Tibial nerve (tissue), 4 donors: ENCODE measurements around the gene PDK1. TPM values are rescaled to one million over a fixed set of nuclear protein-coding genes. Genes with fewer than 3 reads are reported as not detected.

ENCODE experiments used
- DNase-seq, 2 donors: peaks; one replicate each; pipeline ENCODE4 v3.0.0-alpha.2; 2019; ENCODE audit warnings: low spot score in 2 of 2
- H3K27ac ChIP-seq, 4 donors: fragments of 200-600 bp; sonication (generic) in 3 of 4; one replicate each; pipeline ENCODE4 v1.5.1; 2017 to 2019; ENCODE audit warnings: mild to moderate bottlenecking in 1 of 4
- H3K27me3 ChIP-seq, 2 donors: fragments of 200-600 bp; sonication (generic) in 1 of 2; one replicate each; pipeline versions ENCODE4 v1.5.1 to v1.6.0; 2017 to 2019
- H3K36me3 ChIP-seq, 3 donors: fragments of 200-600 bp; sonication (generic); one replicate each; pipeline ENCODE4 v1.5.1; 2018 to 2019
- H3K4me1 ChIP-seq, 4 donors: fragments of 200-600 bp; sonication (generic) in 3 of 4; one replicate each; pipeline ENCODE4 v1.5.1; 2017 to 2019
- H3K4me3 ChIP-seq, 4 donors: fragments of 200-600 bp; sonication (generic) in 3 of 4; one replicate each; pipeline ENCODE4 v1.5.1; 2017 to 2019; ENCODE audit warnings: mild to moderate bottlenecking in 1 of 4, moderate library complexity in 1 of 4
- H3K9me3 ChIP-seq, 4 donors: fragments of 200-600 bp; sonication (generic) in 3 of 4; one replicate each; pipeline ENCODE4 v1.5.1; 2017 to 2019
- EP300 ChIP-seq, 2 donors: sonication (generic); formaldehyde crosslinking; IDR thresholded peaks; one replicate each; pipeline ENCODE4 v1.6.1; 2017; ENCODE audit warnings: antibody characterized with exemption in 2 of 2, mild to moderate bottlenecking in 1 of 2
- POLR2A ChIP-seq, 2 donors: fragments of 450-650 bp; IDR thresholded peaks; one replicate each; pipeline ENCODE4 v1.6.1; 2017; ENCODE audit warnings: antibody characterized with exemption in 2 of 2, mild to moderate bottlenecking in 2 of 2, moderate library complexity in 2 of 2
- WGBS, 2 donors: methylation state at CpG; one replicate each; pipeline ENCODE4 v1.1.5; 2018; 5-methylcytosine and 5-hydroxymethylcytosine counted together
- small RNA-seq: library from RNA; depleted of rRNA; stranded (forward); fragments of <200 nt; gene quantifications from one replicate; pipeline ENCODE3, GENCODE V24; 2016
- total RNA-seq, 4 donors: library from RNA; depleted of rRNA; stranded (reverse); fragments of >200 nt; gene quantifications; one replicate each; pipeline ENCODE4 v1.1.0, GENCODE V29; 2016
- TF ChIP-seq, protein P1 (sequence below), 5 experiments: fragments of 200-600 bp in 3 of 5; fragments of 450-650 bp in 2 of 5; sonication (generic) in 3 of 5; IDR thresholded peaks; one replicate each; pipeline ENCODE4 v1.5.1; 2016 to 2019; ENCODE audit warnings: antibody characterized with exemption in 5 of 5, mild to moderate bottlenecking in 3 of 5, moderate library complexity in 2 of 5

PDK1 gene
- total RNA-seq, 4 donors from 2014 or later, result 10.4 to 25.6 (median 16.2) TPM

DNA sequence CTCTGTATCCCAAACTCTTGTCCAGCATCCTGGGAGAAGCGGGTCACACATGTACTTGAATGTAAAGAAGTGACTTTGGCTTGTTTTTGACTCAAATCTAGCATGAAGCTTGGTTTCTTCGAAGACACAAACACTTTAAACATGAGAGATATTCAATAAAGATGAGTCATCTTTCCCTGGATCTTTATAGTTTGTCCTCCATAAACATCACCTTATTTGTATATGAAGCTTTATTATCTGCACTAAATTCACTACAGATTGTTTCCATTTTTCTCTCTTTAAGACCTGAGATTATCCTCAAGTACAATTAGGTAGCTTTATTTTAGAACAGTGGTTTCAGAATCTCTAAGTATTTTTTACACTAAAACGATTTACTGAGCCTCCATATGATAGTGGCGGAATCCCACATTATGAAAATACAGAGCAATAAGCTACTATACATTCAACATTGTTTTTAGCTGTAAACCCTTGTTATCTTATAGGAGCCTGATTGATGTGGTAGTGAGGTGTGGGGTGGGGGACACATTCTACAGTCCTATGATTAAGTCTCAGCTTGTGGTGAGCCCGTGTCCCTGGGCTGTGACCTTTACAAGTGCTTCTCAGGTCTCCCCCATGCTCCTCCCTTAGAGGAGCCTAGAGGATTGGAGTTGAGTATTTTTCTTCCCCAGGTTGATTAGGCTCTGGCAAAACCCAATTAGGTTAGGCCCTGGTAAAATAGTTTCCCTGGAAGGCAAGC, 100.1 kb downstream of the PDK1 start:
- no peaks in the 10 kb centered on the region for H3K36me3 ChIP-seq
- no peak for TF ChIP-seq POLR2A (IDR thresholded peaks at IDR 0.05)
- TF ChIP-seq, protein P1, sequence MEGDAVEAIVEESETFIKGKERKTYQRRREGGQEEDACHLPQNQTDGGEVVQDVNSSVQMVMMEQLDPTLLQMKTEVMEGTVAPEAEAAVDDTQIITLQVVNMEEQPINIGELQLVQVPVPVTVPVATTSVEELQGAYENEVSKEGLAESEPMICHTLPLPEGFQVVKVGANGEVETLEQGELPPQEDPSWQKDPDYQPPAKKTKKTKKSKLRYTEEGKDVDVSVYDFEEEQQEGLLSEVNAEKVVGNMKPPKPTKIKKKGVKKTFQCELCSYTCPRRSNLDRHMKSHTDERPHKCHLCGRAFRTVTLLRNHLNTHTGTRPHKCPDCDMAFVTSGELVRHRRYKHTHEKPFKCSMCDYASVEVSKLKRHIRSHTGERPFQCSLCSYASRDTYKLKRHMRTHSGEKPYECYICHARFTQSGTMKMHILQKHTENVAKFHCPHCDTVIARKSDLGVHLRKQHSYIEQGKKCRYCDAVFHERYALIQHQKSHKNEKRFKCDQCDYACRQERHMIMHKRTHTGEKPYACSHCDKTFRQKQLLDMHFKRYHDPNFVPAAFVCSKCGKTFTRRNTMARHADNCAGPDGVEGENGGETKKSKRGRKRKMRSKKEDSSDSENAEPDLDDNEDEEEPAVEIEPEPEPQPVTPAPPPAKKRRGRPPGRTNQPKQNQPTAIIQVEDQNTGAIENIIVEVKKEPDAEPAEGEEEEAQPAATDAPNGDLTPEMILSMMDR (IDR thresholded peaks at IDR 0.05), result no peak
- no peak for TF ChIP-seq EP300 (IDR thresholded peaks at IDR 0.05)
- H3K27ac ChIP-seq, result no peak overlapping the region
- 83 to 85% methylated on average over 5 of the region's 5 CpGs for WGBS, 2 donors
- no peaks in the 10 kb centered on the region for H3K4me1 ChIP-seq
- H3K4me3 ChIP-seq, result no peak overlapping the region
- DNase-seq, result no peak
- no peaks in the 10 kb centered on the region for H3K27me3 ChIP-seq
- peaks cover 0 to 44% (median 0%) of the 10 kb centered on the region in 4 donors for H3K9me3 ChIP-seq

Small RNA genes lying within 50 kb of the gene (small RNA-seq; reads per million reads assigned to genes)
- not detected for gene RF00019

Other genes with a start within 250 kb of the PDK1 start
- gene ITGA6, start 128.5 kb upstream of the PDK1 start, total RNA-seq, result 100 to 1,000 TPM; 254 to 586 (median 471) TPM
- 10 to 100 TPM in 1 of 4 donors, 1 to 10 TPM in 3; 3.6 to 12.0 (median 6.7) TPM for gene RAPGEF4, start 179.8 kb downstream of the PDK1 start, total RNA-seq